SH-SY5Y (cell line): ENCODE data around the gene CXCL9.

Source experiments
- GATA2 ChIP-seq: IDR thresholded peaks from 2 replicates; pipeline ENCODE4 v1.6.1; 2011; ENCODE audit warnings: mild to moderate bottlenecking, low read depth, low read length
- GATA3 ChIP-seq: IDR thresholded peaks from 2 replicates; pipeline ENCODE4 v1.6.1; 2011; ENCODE audit warnings: low read depth, mild to moderate bottlenecking, low read length, moderate library complexity

DNA sequence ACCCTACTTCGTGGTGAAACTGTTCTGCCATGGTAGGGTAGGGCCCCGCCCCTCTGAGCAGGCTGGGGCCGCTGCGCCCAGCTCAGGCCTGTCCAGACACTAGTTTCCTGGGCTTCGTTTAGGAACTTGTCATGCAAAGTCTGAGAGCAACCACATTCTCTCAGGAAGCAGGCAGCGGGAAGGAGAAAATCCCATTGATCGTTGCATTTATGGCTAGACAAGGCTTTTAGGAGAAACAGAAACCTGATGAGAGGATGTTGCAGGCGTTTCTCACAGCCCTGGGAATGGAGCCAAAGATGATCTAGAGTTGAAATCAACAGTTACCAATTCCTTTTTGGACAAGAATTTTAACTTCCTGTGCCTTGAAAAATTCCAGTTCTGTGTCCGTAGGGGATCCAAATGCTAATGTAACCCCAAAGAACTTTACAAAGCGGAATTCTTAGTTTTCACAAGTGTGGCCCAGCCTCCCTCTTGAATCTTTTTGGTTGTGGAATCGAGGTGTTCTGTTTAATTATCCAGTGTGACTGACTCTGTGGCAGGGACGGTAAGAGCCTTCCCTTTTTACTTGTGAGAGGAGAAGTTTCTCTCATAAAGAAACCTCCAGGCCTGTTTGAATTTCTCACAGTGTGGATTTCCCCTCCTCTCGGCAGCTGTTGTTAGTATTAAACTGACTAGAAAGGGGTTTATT, 4.5 kb upstream of the CXCL9 start:
- no peak for TF ChIP-seq GATA2
- no peak for TF ChIP-seq GATA3
